ENCODE results near the gene RTEL1. TPM values are rescaled to one million over a fixed set of nuclear protein-coding genes. Genes with fewer than 3 reads are reported as not detected.

Gene RTEL1
- total RNA-seq, 1 experiment from 2014 or later = 58.0 TPM

- no peak for ATAC-seq
- POLR2A ChIA-PET = no interaction called here
- intact Hi-C loops (cut with micrococcal nuclease) = no loop called here
These were observed 85.3 kb downstream of the RTEL1 start for GRCh38 chr20:63743210-63743970.

GRCh38 chr20:63744158-63744557 lies 86.0 kb downstream of the RTEL1 start:
- H3K27ac ChIP-seq (ENCODE audit: low read depth, low read length) = no peak overlapping the region
- H3K9me2 ChIP-seq (ENCODE audit: insufficient read depth) = no peaks in the 10 kb centered on the region
- RAD21 ChIA-PET (ENCODE audit: low non-redundant PET in 1 of 2, low total read pairs in 2 of 2, uncharacterized antibody in 2 of 2, unreplicated experiment in 2 of 2) = no interaction called here
- H3K36me3 ChIP-seq (ENCODE audit: control insufficient read depth in 1 of 2, insufficient read depth in 2 of 2, low read length in 2 of 2) = peaks cover 3 to 23% of the 10 kb centered on the region in 2 experiments; a peak in 2 of 4 replicates
- H3K4me1 ChIP-seq (ENCODE audit: control insufficient read depth in 1 of 2, insufficient read depth in 2 of 2, low read length in 2 of 2) = peaks cover 7 to 16% of the 10 kb centered on the region in 2 experiments; a peak in 3 of 4 replicates
- H3K4me2 ChIP-seq (ENCODE audit: low read length) = no peak overlapping the region
- CTCF ChIA-PET = no interaction called here
- no peak overlapping the region for H3K4me3 ChIP-seq (replicated peaks in 1 of 2; ENCODE audit: low read depth in 1 of 2, low read length in 2 of 2)
- ATAC-seq (no peak), DNase-seq (ENCODE audit: low read depth, low spot score) (no peak)
- peaks cover 18% of the 10 kb centered on the region for H3K79me2 ChIP-seq (ENCODE audit: insufficient read depth, low read length)
- H3K27me3 ChIP-seq (ENCODE audit: insufficient read depth, low read length) = no peaks in the 10 kb centered on the region
- no peak overlapping the region for H2AFZ ChIP-seq (ENCODE audit: low read depth, low read length, poor library complexity, severe bottlenecking)
- H3K9me3 ChIP-seq (ENCODE audit: control insufficient read depth in 1 of 2, insufficient read depth in 1 of 2, low read depth in 1 of 2, low read length in 2 of 2) = no peaks in the 10 kb centered on the region
- intact Hi-C loops (cut with micrococcal nuclease) = no loop called here
- no peaks in the 10 kb centered on the region for H4K20me1 ChIP-seq (ENCODE audit: insufficient read depth)
- POLR2A ChIA-PET = no interaction called here
- no TSS peak for BruUV-seq (replicated peaks)
- H3K9ac ChIP-seq (ENCODE audit: low read length) = no peak overlapping the region
- TF ChIP-seq POLR2AphosphoS5 (IDR thresholded peaks at IDR 0.05; ENCODE audit: low read depth, low read length) (no peak), SRF (IDR thresholded peaks at IDR 0.05; ENCODE audit: low read depth) (no peak)
- TF ChIP-seq, protein P1, sequence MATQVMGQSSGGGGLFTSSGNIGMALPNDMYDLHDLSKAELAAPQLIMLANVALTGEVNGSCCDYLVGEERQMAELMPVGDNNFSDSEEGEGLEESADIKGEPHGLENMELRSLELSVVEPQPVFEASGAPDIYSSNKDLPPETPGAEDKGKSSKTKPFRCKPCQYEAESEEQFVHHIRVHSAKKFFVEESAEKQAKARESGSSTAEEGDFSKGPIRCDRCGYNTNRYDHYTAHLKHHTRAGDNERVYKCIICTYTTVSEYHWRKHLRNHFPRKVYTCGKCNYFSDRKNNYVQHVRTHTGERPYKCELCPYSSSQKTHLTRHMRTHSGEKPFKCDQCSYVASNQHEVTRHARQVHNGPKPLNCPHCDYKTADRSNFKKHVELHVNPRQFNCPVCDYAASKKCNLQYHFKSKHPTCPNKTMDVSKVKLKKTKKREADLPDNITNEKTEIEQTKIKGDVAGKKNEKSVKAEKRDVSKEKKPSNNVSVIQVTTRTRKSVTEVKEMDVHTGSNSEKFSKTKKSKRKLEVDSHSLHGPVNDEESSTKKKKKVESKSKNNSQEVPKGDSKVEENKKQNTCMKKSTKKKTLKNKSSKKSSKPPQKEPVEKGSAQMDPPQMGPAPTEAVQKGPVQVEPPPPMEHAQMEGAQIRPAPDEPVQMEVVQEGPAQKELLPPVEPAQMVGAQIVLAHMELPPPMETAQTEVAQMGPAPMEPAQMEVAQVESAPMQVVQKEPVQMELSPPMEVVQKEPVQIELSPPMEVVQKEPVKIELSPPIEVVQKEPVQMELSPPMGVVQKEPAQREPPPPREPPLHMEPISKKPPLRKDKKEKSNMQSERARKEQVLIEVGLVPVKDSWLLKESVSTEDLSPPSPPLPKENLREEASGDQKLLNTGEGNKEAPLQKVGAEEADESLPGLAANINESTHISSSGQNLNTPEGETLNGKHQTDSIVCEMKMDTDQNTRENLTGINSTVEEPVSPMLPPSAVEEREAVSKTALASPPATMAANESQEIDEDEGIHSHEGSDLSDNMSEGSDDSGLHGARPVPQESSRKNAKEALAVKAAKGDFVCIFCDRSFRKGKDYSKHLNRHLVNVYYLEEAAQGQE (IDR thresholded peaks at IDR 0.05; ENCODE audit: low read depth) = no peak

More at GRCh38 chr20:63743210-63743970, 85.3 kb downstream of the RTEL1 start:
- TSS peak; percentile 40 for BruUV-seq (replicated peaks)
- Histone ChIP-seq H3K36me3 (ENCODE audit: control insufficient read depth in 1 of 2, insufficient read depth in 2 of 2, low read length in 2 of 2) (peaks cover 3 to 23% of the 10 kb centered on the region in 2 experiments; a peak in 2 of 4 replicates), H3K4me2 (ENCODE audit: low read length) (no peak overlapping the region), H3K27me3 (ENCODE audit: insufficient read depth, low read length) (no peaks in the 10 kb centered on the region), H4K20me1 (ENCODE audit: insufficient read depth) (no peaks in the 10 kb centered on the region), H3K79me2 (ENCODE audit: insufficient read depth, low read length) (peaks cover 18% of the 10 kb centered on the region), H3K9ac (ENCODE audit: low read length) (no peak overlapping the region), H3K27ac (ENCODE audit: low read depth, low read length) (no peak overlapping the region), H3K4me1 (ENCODE audit: control insufficient read depth in 1 of 2, insufficient read depth in 2 of 2, low read length in 2 of 2) (peaks cover 10 to 23% of the 10 kb centered on the region in 2 experiments; a peak in 3 of 4 replicates), H3K9me2 (ENCODE audit: insufficient read depth) (no peaks in the 10 kb centered on the region), H2AFZ (ENCODE audit: low read depth, low read length, poor library complexity, severe bottlenecking) (no peak overlapping the region), H3K4me3 (replicated peaks in 1 of 2; ENCODE audit: low read depth in 1 of 2, low read length in 2 of 2) (no peak overlapping the region), H3K9me3 (ENCODE audit: control insufficient read depth in 1 of 2, insufficient read depth in 1 of 2, low read depth in 1 of 2, low read length in 2 of 2) (no peaks in the 10 kb centered on the region)
- TF ChIP-seq SIN3A (IDR thresholded peaks at IDR 0.05; ENCODE audit: low read depth) (no peak), RAD21 (IDR thresholded peaks at IDR 0.05; ENCODE audit: low read depth) (no peak), POLR2A (IDR thresholded peaks at IDR 0.05; ENCODE audit: borderline replicate concordance, extremely low read depth, insufficient read depth, insufficient read length) (no peak), ELF1 (IDR thresholded peaks at IDR 0.05; ENCODE audit: borderline replicate concordance, low read depth) (no peak), ZFX (IDR thresholded peaks at IDR 0.05) (no peak), JUND (IDR thresholded peaks at IDR 0.05) (no peak)
- TF ChIP-seq, protein P2, sequence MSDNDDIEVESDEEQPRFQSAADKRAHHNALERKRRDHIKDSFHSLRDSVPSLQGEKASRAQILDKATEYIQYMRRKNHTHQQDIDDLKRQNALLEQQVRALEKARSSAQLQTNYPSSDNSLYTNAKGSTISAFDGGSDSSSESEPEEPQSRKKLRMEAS (IDR thresholded peaks at IDR 0.05) = no peak
- TF ChIP-seq, protein P3, sequence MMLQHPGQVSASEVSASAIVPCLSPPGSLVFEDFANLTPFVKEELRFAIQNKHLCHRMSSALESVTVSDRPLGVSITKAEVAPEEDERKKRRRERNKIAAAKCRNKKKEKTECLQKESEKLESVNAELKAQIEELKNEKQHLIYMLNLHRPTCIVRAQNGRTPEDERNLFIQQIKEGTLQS (IDR thresholded peaks at IDR 0.05) = no peak
- DNase-seq (ENCODE audit: low read depth, low spot score) = no peak
- ChIA-PET RAD21 (ENCODE audit: low non-redundant PET in 1 of 2, low total read pairs in 2 of 2, uncharacterized antibody in 2 of 2, unreplicated experiment in 2 of 2) (no interaction called here), CTCF (no interaction called here)

Measured in HCT116 (cell line).